Heart left ventricle (tissue), 16 donors: ENCODE results near the gene LDLRAD1. TPM values are rescaled to one million over a fixed set of nuclear protein-coding genes. Genes with fewer than 3 reads are reported as not detected.
"Not testable (repeated sequence)": the region's sequence is repeated elsewhere in the genome, so short reads cannot be mapped to it uniquely, and the experiment has no call there.

ENCODE experiments used
- ATAC-seq, 4 donors: fragments of 200-7000 bp; cut with Tn5 transposase; one replicate each; pipeline ENCODE4 v1.9.1; 2020 to 2022; ENCODE audit warnings: moderate library complexity in 4 of 4, mild to moderate bottlenecking in 3 of 4, moderate number of reproducible peaks in 1 of 4
- DNase-seq, 5 donors: peaks; one replicate each; pipeline ENCODE4 v3.0.0-alpha.2; 2020
- H3K27ac ChIP-seq, 12 donors: fragments of 200-600 bp; sonication (generic) in 4 of 12; one replicate each; pipeline versions ENCODE4 v1.5.0 to v1.8.0; 2016 to 2022; ENCODE audit warnings: mild to moderate bottlenecking in 2 of 12
- H3K27me3 ChIP-seq, 9 donors: fragments of 200-600 bp; sonication (generic) in 2 of 9; one replicate each; pipeline versions ENCODE4 v1.5.1 to v1.8.0; 2016 to 2022; ENCODE audit warnings: mild to moderate bottlenecking in 3 of 9
- H3K36me3 ChIP-seq, 9 donors: fragments of 200-600 bp; sonication (generic) in 2 of 9; one replicate each; pipeline versions ENCODE4 v1.5.0 to v1.8.0; 2018 to 2022; ENCODE audit warnings: mild to moderate bottlenecking in 2 of 9
- H3K4me1 ChIP-seq, 12 donors: fragments of 200-600 bp; sonication (generic) in 4 of 12; one replicate each; pipeline versions ENCODE4 v1.5.0 to v1.8.0; 2016 to 2022; ENCODE audit warnings: mild to moderate bottlenecking in 3 of 12
- H3K4me3 ChIP-seq, 12 donors: fragments of 200-600 bp; sonication (generic) in 4 of 12; one replicate each; pipeline versions ENCODE4 v1.5.0 to v1.8.0; 2017 to 2022; ENCODE audit warnings: mild to moderate bottlenecking in 9 of 12, moderate library complexity in 4 of 12
- H3K9me3 ChIP-seq, 12 donors: fragments of 200-600 bp; sonication (generic) in 4 of 12; one replicate each; pipeline versions ENCODE4 v1.5.0 to v1.8.0; 2016 to 2022; ENCODE audit warnings: mild to moderate bottlenecking in 1 of 12
- CTCF ChIP-seq, 12 donors: fragments of 200-600 bp; sonication (generic) in 4 of 12; IDR thresholded peaks; one replicate each; pipeline versions ENCODE4 v1.5.0 to v1.8.0; 2018 to 2022; ENCODE audit warnings: antibody characterized with exemption in 12 of 12, mild to moderate bottlenecking in 5 of 12
- POLR2A ChIP-seq, 2 donors: fragments of 450-650 bp; IDR thresholded peaks; one replicate each; pipeline ENCODE4 v1.6.1; 2017; ENCODE audit warnings: antibody characterized with exemption in 2 of 2, mild to moderate bottlenecking in 2 of 2, moderate library complexity in 2 of 2
- WGBS, 4 donors: extraction: QIAGEN DNeasy Blood & Tissue Kit in 2 of 4; methylation state at CpG; one replicate each; pipeline versions ENCODE4 v1.1.5 to v1.1.7; 2013 to 2018; 5-methylcytosine and 5-hydroxymethylcytosine counted together
- intact Hi-C, 10 donors: fragments of 100-400 bp; cut with DNase I; formaldehyde crosslinking; loops; one replicate each; pipeline versions ENCODE4 v1.11.1 to v1.14.2; 2022
- polyA plus RNA-seq, 2 donors: library from polyadenylated mRNA; stranded (reverse); fragments of 200-250 nt; gene quantifications; one replicate each; pipeline ENCODE4 v1.2.3, GENCODE V29; 2013
- total RNA-seq, 9 donors: library from RNA; depleted of rRNA in 2 of 9; stranded (reverse); fragments of >200 nt in 2 of 9; fragmentation: NEBNext Ultra II Directional in 3 of 9; extraction: Animal tissue kit (Norgen Biotek cat#: 25700) in 3 of 9; gene quantifications; one replicate each; pipeline versions ENCODE4 v1.1.0 to v1.2.4, GENCODE V29; 2016 to 2023
- donor health status: ischemic (EF 13 %, LVEDD 7.1; RV severe dilation, severe dysfunction).
- donor health status: healthy with polysubstance abuse.
- donor health status: DM: no; HTN: yes; CAD: no.
- donor health status: DM: no; HTN: no; CAD: no.
- donor health status: ischemic (EF 25% LVEDD 6.9; RV normal size, moderate dysfunction).
- donor health status: ischemic (EF 25% LVEDD 5.7; RV mildly dilated, moderate dysfunction).
- donor health status: healthy.
- donor health status: DM: yes; HTN: yes; CAD: no.
- donor health status: ischemic (EF 35%, LVEDD 5.7; RV mildly dilated, moderate dysfunction).
- donor health status: nonischemic (EF 11% LVEDD 7.7; RV severe dilation, severe dysfunction).
- donor health status: DM: yes; HTN: yes; CAD: no.
- donor health status: PGD.
- donor health status: ischemic (EF 29% LVEDD 5.4; RV normal size, mild dysfunction).
- donor health status: nonischemic (EF 23%, LVEDD 6.1; RV moderate dilation, normal function).

The LDLRAD1 gene
- total and polyA plus RNA-seq, 11 donors, result not detected

GRCh38 chr1:54037476-54037875 lies 19.5 kb upstream of the LDLRAD1 start:
- no peaks in the 10 kb centered on the region for H3K9me3 ChIP-seq
- DNase-seq (no peak), ATAC-seq (peak; percentile 54 to 69 (median 64))
- H3K4me1 ChIP-seq, result peaks cover 0 to 8% (median 0%) of the 10 kb centered on the region in 12 donors
- intact Hi-C loops, result no loop called here
- H3K27ac ChIP-seq, result no peak overlapping the region
- no peaks in the 10 kb centered on the region for H3K27me3 ChIP-seq
- TF ChIP-seq CTCF (IDR thresholded peaks at IDR 0.05) (no peak), POLR2A (IDR thresholded peaks at IDR 0.05) (no peak)
- no peak overlapping the region for H3K4me3 ChIP-seq
- H3K36me3 ChIP-seq, result peaks cover 0 to 100% (median 99%) of the 10 kb centered on the region in 9 donors

- H3K9me3 ChIP-seq, result no peaks in the 10 kb centered on the region
- peaks cover 0 to 14% (median 2%) of the 10 kb centered on the region in 12 donors for H3K4me1 ChIP-seq
- TF ChIP-seq POLR2A (IDR thresholded peaks at IDR 0.05), result no peak
- TF ChIP-seq CTCF (IDR thresholded peaks at IDR 0.05), result no peak
- DNase-seq, result no peak
- intact Hi-C loops, result no loop called here
- H3K4me3 ChIP-seq, result no peak overlapping the region
- peak; percentile 13 to 60 (median 44) for ATAC-seq
- 78 to 91% (median 80%) methylated on average over 3 of the region's 3 CpGs for WGBS, 4 donors
- peak overlapping the region in 2 of 12 donors; percentile 19 to 39 for H3K27ac ChIP-seq
- H3K36me3 ChIP-seq, result peaks cover 0 to 46% (median 36%) of the 10 kb centered on the region in 9 donors
- H3K27me3 ChIP-seq, result no peaks in the 10 kb centered on the region
These were observed 10.6 kb upstream of the LDLRAD1 start for GRCh38 chr1:54028306-54029251.

- no peak for TF ChIP-seq POLR2A (IDR thresholded peaks at IDR 0.05)
- TF ChIP-seq CTCF (IDR thresholded peaks at IDR 0.05), result no peak
- peaks cover 0 to 14% (median 2%) of the 10 kb centered on the region in 12 donors for H3K4me1 ChIP-seq
- H3K27ac ChIP-seq, result peak overlapping the region in 1 of 12 donors; percentile 39
- peak in 4 of 5 donors; percentile 26 to 71 (median 48) for DNase-seq
- peaks cover 0 to 38% (median 29%) of the 10 kb centered on the region in 9 donors for H3K36me3 ChIP-seq
- no peaks in the 10 kb centered on the region for H3K9me3 ChIP-seq
- intact Hi-C loops, result no loop called here
- H3K4me3 ChIP-seq, result no peak overlapping the region
- ATAC-seq, result peak; percentile 92 to 95 (median 92)
- 56 to 62% (median 59%) methylated on average over 5 of the region's 5 CpGs for WGBS, 4 donors
- H3K27me3 ChIP-seq, result no peaks in the 10 kb centered on the region
These were observed 9.9 kb upstream of the LDLRAD1 start for GRCh38 chr1:54027848-54028247.

- H3K27me3 ChIP-seq, intact Hi-C loops: not testable (repeated sequence)
These were observed 6.8 kb upstream of the LDLRAD1 start for GRCh38 chr1:54024811-54025210.

More at GRCh38 chr1:54024811-54025210, 6.8 kb upstream of the LDLRAD1 start:
- H3K9me3 ChIP-seq, H3K27ac ChIP-seq, H3K36me3 ChIP-seq, ATAC-seq, H3K4me3 ChIP-seq, DNase-seq: not testable (repeated sequence)
- WGBS, 4 donors, result 84 to 96% (median 86%) methylated on average over 1 of the region's 1 CpG
- H3K4me1 ChIP-seq, result peaks cover 0 to 14% (median 2%) of the 10 kb centered on the region in 12 donors
